T-cell (primary cell): ENCODE results near the gene USH2A. TPM values are rescaled to one million over a fixed set of nuclear protein-coding genes. Genes with fewer than 3 reads are reported as not detected.

Experiments used
- ATAC-seq, 4 experiments: fragments of 200-7000 bp in 3 of 4; fragments of 150-1000 bp in 1 of 4; cut with Tn5 transposase; replicated peaks in 1 of 4; 1 replicate in 3 of 4; 2 replicates in 1 of 4; pipeline ENCODE4 v1.10.0; 2021; ENCODE audit warnings: moderate library complexity in 3 of 4, mild to moderate bottlenecking in 2 of 4, moderate number of reproducible peaks in 1 of 4
- CTCF ChIA-PET, 2 donors: fragments of 300-600 bp; sonication (Branson Sonifier 250); formaldehyde crosslinking; loops; one replicate each; lab custom pipeline; 2022; ENCODE audit warnings: antibody characterized with exemption in 2 of 2; lab: Charles Lee
- POLR2A ChIA-PET, 2 donors: fragments of 300-600 bp; sonication (Branson Sonifier 250); formaldehyde crosslinking; loops; one replicate each; lab custom pipeline; 2022; ENCODE audit warnings: antibody characterized with exemption in 2 of 2; lab: Charles Lee
- DNase-seq, 35 experiments: peaks; one replicate each; pipeline versions ENCODE4 v3.0.0 to v3.0.0-alpha.2; 2013 to 2023
- H3K27ac ChIP-seq: one replicate; pipeline ENCODE4 v1.5.1; 2013; ENCODE audit warnings: low read length
- H3K27me3 ChIP-seq, 2 experiments: replicated peaks in 1 of 2; 1 replicate in 1 of 2; 2 replicates in 1 of 2; pipeline versions ENCODE4 v1.6.1 to v1.7.0; 2013; ENCODE audit warnings: low read length in 1 of 2, mixed read lengths in 1 of 2; ENCODE audit not compliant: control insufficient read depth in 2 of 2, insufficient read depth in 2 of 2; ENCODE audit errors: extremely low read depth in 1 of 2
- H3K36me3 ChIP-seq, 2 donors: 1 replicate in 1 of 2; 2 replicates in 1 of 2; pipeline versions ENCODE4 v1.6.1 to v1.7.0; 2013; ENCODE audit warnings: low read length in 1 of 2; ENCODE audit not compliant: control insufficient read depth in 2 of 2, insufficient read depth in 1 of 2; ENCODE audit errors: extremely low read depth in 1 of 2
- H3K4me1 ChIP-seq, 2 experiments: 1 replicate in 1 of 2; 2 replicates in 1 of 2; pipeline versions ENCODE4 v1.6.1 to v1.7.0; 2013; ENCODE audit warnings: low read length in 2 of 2, mixed read lengths in 1 of 2; ENCODE audit not compliant: insufficient read depth in 2 of 2, control insufficient read depth in 1 of 2; ENCODE audit errors: extremely low read depth in 1 of 2
- H3K4me3 ChIP-seq, 2 donors: 1 replicate in 1 of 2; 2 replicates in 1 of 2; pipeline versions ENCODE4 v1.5.1 to v1.7.0; 2013; ENCODE audit warnings: mild to moderate bottlenecking in 2 of 2, low read length in 1 of 2, moderate library complexity in 1 of 2; ENCODE audit not compliant: control insufficient read depth in 1 of 2; ENCODE audit errors: extremely low read depth in 1 of 2
- H3K9me3 ChIP-seq: 2 replicates; pipeline ENCODE4 v1.7.0; 2013
- H3K27ac Mint-ChIP-seq, 2 donors: one replicate each; pipeline ENCODE4 v1.8.0; 2020 to 2021; ENCODE audit warnings: mild to moderate bottlenecking in 2 of 2, mixed read lengths in 2 of 2
- H3K27me3 Mint-ChIP-seq, 2 donors: one replicate each; pipeline ENCODE4 v1.8.0; 2021 to 2022; ENCODE audit warnings: mixed read lengths in 2 of 2
- H3K36me3 Mint-ChIP-seq: one replicate; pipeline ENCODE4 v1.8.0; 2021; ENCODE audit warnings: mixed read lengths
- H3K4me1 Mint-ChIP-seq, 3 donors: one replicate each; pipeline ENCODE4 v1.8.0; 2020 to 2022; ENCODE audit warnings: mixed read lengths in 3 of 3, mild to moderate bottlenecking in 1 of 3
- H3K4me3 Mint-ChIP-seq, 3 donors: one replicate each; pipeline ENCODE4 v1.8.0; 2020 to 2022; ENCODE audit warnings: mild to moderate bottlenecking in 3 of 3, mixed read lengths in 3 of 3, moderate library complexity in 3 of 3
- H3K9me3 Mint-ChIP-seq, 3 donors: one replicate each; pipeline ENCODE4 v1.8.0; 2020 to 2022; ENCODE audit warnings: mixed read lengths in 3 of 3
- WGBS: methylation state at CpG from one replicate; pipeline ENCODE4 v1.1.5; 2013; ENCODE audit warnings: missing lambda C conversion rate; ENCODE audit not compliant: insufficient coverage; 5-methylcytosine and 5-hydroxymethylcytosine counted together
- total RNA-seq, 35 experiments: library from RNA in 6 of 35; stranded (reverse) in 6 of 35; fragments of 120-200 nt in 1 of 35; gene quantifications; one replicate each; pipeline versions ENCODE4 v1.2.1 to v1.2.4 and lab custom pipeline; 2013 to 2026

USH2A gene
- total RNA-seq, 5 donors from 2014 or later (not counting 1 experiment from before 2014, with no cell fraction given): not detected

- Mint-ChIP-seq H3K36me3 (no peaks in the 10 kb centered on the region), H3K27me3 (peaks cover 4 to 11% of the 10 kb centered on the region in 2 donors), H3K4me3 (no peak overlapping the region), H3K27ac (no peak overlapping the region), H3K4me1 (no peaks in the 10 kb centered on the region), H3K9me3 (no peaks in the 10 kb centered on the region)
- ATAC-seq: no peak
- Histone ChIP-seq H3K4me3 (no peak overlapping the region), H3K27me3 (peaks cover 0 to 9% of the 10 kb centered on the region in 2 experiments), H3K9me3 (no peaks in the 10 kb centered on the region), H3K4me1 (no peaks in the 10 kb centered on the region), H3K27ac (no peak overlapping the region), H3K36me3 (no peaks in the 10 kb centered on the region)
- 74% methylated on average over 6 of the region's 9 CpGs for WGBS
- CTCF ChIA-PET: no interaction called here
- DNase-seq: no peak
- POLR2A ChIA-PET: no interaction called here
Measured at GRCh38 chr1:215636258-215636965, 786.8 kb downstream of the USH2A start.

- Mint-ChIP-seq H3K27me3 (peaks cover 4 to 11% of the 10 kb centered on the region in 2 donors), H3K4me1 (no peaks in the 10 kb centered on the region), H3K36me3 (no peaks in the 10 kb centered on the region), H3K27ac (no peak overlapping the region), H3K4me3 (no peak overlapping the region), H3K9me3 (no peaks in the 10 kb centered on the region)
- no peaks in the 10 kb centered on the region for H3K4me1 ChIP-seq
- H3K27me3 ChIP-seq: peaks cover 0 to 9% of the 10 kb centered on the region in 2 experiments
- no peaks in the 10 kb centered on the region for H3K9me3 ChIP-seq
- POLR2A ChIA-PET: no interaction called here
- DNase-seq (no peak), ATAC-seq (no peak)
- no peak overlapping the region for H3K27ac ChIP-seq
- CTCF ChIA-PET: no interaction called here
- 40% methylated on average over 1 of the region's 6 CpGs for WGBS
- H3K4me3 ChIP-seq: no peak overlapping the region
- no peaks in the 10 kb centered on the region for H3K36me3 ChIP-seq
Measured at GRCh38 chr1:215635827-215636226, 787.4 kb downstream of the USH2A start.

GRCh38 chr1:215631489-215631888 is 791.8 kb downstream of the USH2A start:
- H3K9me3 Mint-ChIP-seq: peaks cover 0 to 3% (median 0%) of the 10 kb centered on the region in 3 donors
- H3K36me3 ChIP-seq: no peaks in the 10 kb centered on the region
- H3K27me3 Mint-ChIP-seq: peaks cover 4 to 10% of the 10 kb centered on the region in 2 donors
- no peak overlapping the region for H3K27ac Mint-ChIP-seq
- H3K4me3 Mint-ChIP-seq: no peak overlapping the region
- H3K27ac ChIP-seq: no peak overlapping the region
- 80% methylated on average over 1 of the region's 3 CpGs for WGBS
- DNase-seq: no peak
- no peaks in the 10 kb centered on the region for H3K9me3 ChIP-seq
- POLR2A ChIA-PET: no interaction called here
- no peak for ATAC-seq
- H3K4me1 ChIP-seq: no peaks in the 10 kb centered on the region
- no peak overlapping the region for H3K4me3 ChIP-seq
- H3K4me1 Mint-ChIP-seq: no peaks in the 10 kb centered on the region
- CTCF ChIA-PET: no interaction called here
- no peaks in the 10 kb centered on the region for H3K36me3 Mint-ChIP-seq
- H3K27me3 ChIP-seq: peaks cover 0 to 9% of the 10 kb centered on the region in 2 experiments

- POLR2A ChIA-PET: no interaction called here
- 60% methylated on average over 1 of the region's 1 CpG for WGBS
- no peaks in the 10 kb centered on the region for H3K4me1 ChIP-seq
- DNase-seq (no peak), ATAC-seq (no peak)
- peaks cover 4 to 10% of the 10 kb centered on the region in 2 donors for H3K27me3 Mint-ChIP-seq
- CTCF ChIA-PET: no interaction called here
- H3K36me3 Mint-ChIP-seq: no peaks in the 10 kb centered on the region
- H3K9me3 Mint-ChIP-seq: peaks cover 0 to 3% (median 0%) of the 10 kb centered on the region in 3 donors
- no peak overlapping the region for H3K4me3 ChIP-seq
- no peak overlapping the region for H3K27ac Mint-ChIP-seq
- H3K27ac ChIP-seq: no peak overlapping the region
- no peaks in the 10 kb centered on the region for H3K9me3 ChIP-seq
- H3K4me3 Mint-ChIP-seq: no peak overlapping the region
- H3K36me3 ChIP-seq: no peaks in the 10 kb centered on the region
- no peaks in the 10 kb centered on the region for H3K4me1 Mint-ChIP-seq
- peaks cover 0 to 7% of the 10 kb centered on the region in 2 experiments for H3K27me3 ChIP-seq
Measured at GRCh38 chr1:215631040-215631439, 792.2 kb downstream of the USH2A start.

GRCh38 chr1:215625949-215626348 is 797.3 kb downstream of the USH2A start:
- Histone ChIP-seq H3K9me3 (no peaks in the 10 kb centered on the region), H3K4me1 (no peaks in the 10 kb centered on the region), H3K36me3 (no peaks in the 10 kb centered on the region), H3K4me3 (no peak overlapping the region), H3K27ac (no peak overlapping the region), H3K27me3 (no peaks in the 10 kb centered on the region)
- no peak overlapping the region for H3K4me3 Mint-ChIP-seq
- H3K4me1 Mint-ChIP-seq: no peaks in the 10 kb centered on the region
- DNase-seq (no peak), ATAC-seq (no peak)
- peaks cover 0 to 3% of the 10 kb centered on the region in 2 donors for H3K27me3 Mint-ChIP-seq
- peaks cover 0 to 3% (median 0%) of the 10 kb centered on the region in 3 donors for H3K9me3 Mint-ChIP-seq
- no peak overlapping the region for H3K27ac Mint-ChIP-seq
- CTCF ChIA-PET: no interaction called here
- POLR2A ChIA-PET: no interaction called here
- H3K36me3 Mint-ChIP-seq: peaks cover under 1% of the 10 kb centered on the region

GRCh38 chr1:215623162-215623561 is 800.1 kb downstream of the USH2A start:
- no peak overlapping the region for H3K4me3 ChIP-seq
- ATAC-seq: no peak
- WGBS: 100% methylated on average over 1 of the region's 4 CpGs

More at GRCh38 chr1:215623162-215623561, 800.1 kb downstream of the USH2A start:
- no peak for DNase-seq
- Mint-ChIP-seq H3K27me3 (no peaks in the 10 kb centered on the region), H3K4me3 (no peak overlapping the region), H3K4me1 (no peaks in the 10 kb centered on the region), H3K9me3 (no peaks in the 10 kb centered on the region), H3K36me3 (peaks cover 12% of the 10 kb centered on the region), H3K27ac (no peak overlapping the region)
- ChIA-PET CTCF (no interaction called here), POLR2A (no interaction called here)
- H3K9me3 ChIP-seq: no peaks in the 10 kb centered on the region
- H3K27me3 ChIP-seq: no peaks in the 10 kb centered on the region
- H3K4me1 ChIP-seq: no peaks in the 10 kb centered on the region
- H3K27ac ChIP-seq: no peak overlapping the region
- no peaks in the 10 kb centered on the region for H3K36me3 ChIP-seq
